NCI-H1105 (cell line): ENCODE data around the gene FEM1A.
"Not testable (repeated sequence)": the region's sequence is repeated elsewhere in the genome, so short reads cannot be mapped to it uniquely, and the experiment has no call there.

Source experiments
- DNase-seq: peaks from one replicate; lab custom pipeline; 2025; lab: John Stamatoyannopoulos, UW

Gene FEM1A

GRCh38 chr19:4814625-4815425 lies 23.3 kb downstream of the FEM1A start:
- DNase-seq, result no peak

- peak; percentile 92 for DNase-seq
These were observed 24.1 kb downstream of the FEM1A start for GRCh38 chr19:4815426-4816201.

GRCh38 chr19:4816202-4816949 lies 24.8 kb downstream of the FEM1A start:
- no peak for DNase-seq

- no peak for DNase-seq
These were observed 25.4 kb downstream of the FEM1A start for GRCh38 chr19:4816950-4817278.

GRCh38 chr19:4817467-4818277 lies 26.1 kb downstream of the FEM1A start:
- DNase-seq, result no peak

- DNase-seq, result no peak
These were observed 29.7 kb downstream of the FEM1A start for GRCh38 chr19:4821265-4821664.

GRCh38 chr19:4822354-4822753 lies 30.8 kb downstream of the FEM1A start:
- DNase-seq, result not testable (repeated sequence)

- DNase-seq, result no peak
These were observed 32.0 kb downstream of the FEM1A start for GRCh38 chr19:4823577-4823976.

- DNase-seq, result no peak
These were observed 37.6 kb downstream of the FEM1A start for GRCh38 chr19:4829001-4829712.

- DNase-seq, result no peak
These were observed 38.8 kb downstream of the FEM1A start for GRCh38 chr19:4830332-4830731.

- no peak for DNase-seq
These were observed 39.3 kb downstream of the FEM1A start for GRCh38 chr19:4830768-4831265.

GRCh38 chr19:4831304-4831978 lies 39.9 kb downstream of the FEM1A start, which contains the start of gene TICAM1:
TSS of gene TICAM1 (minus strand) at chr19:4831712. CDS start at chr19:4818377, 13,335 bp downstream.
- no peak for DNase-seq

GRCh38 chr19:4831979-4832340 lies 40.4 kb downstream of the FEM1A start:
- DNase-seq, result not testable (repeated sequence)

- no peak for DNase-seq
These were observed 41.2 kb downstream of the FEM1A start for GRCh38 chr19:4832776-4833175.

- DNase-seq, result no peak
These were observed 47.7 kb downstream of the FEM1A start for GRCh38 chr19:4839192-4839591.

- DNase-seq, result no peak
These were observed 52.1 kb downstream of the FEM1A start for GRCh38 chr19:4843647-4843965.

GRCh38 chr19:4844348-4845179 lies 53.0 kb downstream of the FEM1A start:
- DNase-seq, result no peak

GRCh38 chr19:4845975-4846374 lies 54.4 kb downstream of the FEM1A start:
- not testable (repeated sequence) for DNase-seq

- DNase-seq, result no peak
These were observed 55.8 kb downstream of the FEM1A start for GRCh38 chr19:4847190-4847973.
